GM18951 (cell line): ENCODE data around the gene FXYD7.

ENCODE experiments used
- POLR2A ChIP-seq: IDR thresholded peaks from 4 replicates; pipeline ENCODE4 v1.6.1; 2011; ENCODE audit warnings: mild to moderate bottlenecking; ENCODE audit not compliant: insufficient read length, insufficient read depth; ENCODE audit errors: extremely low read depth
- in situ Hi-C: fragments of 300-500 bp; cut with MboI; formaldehyde crosslinking; loops from one replicate; pipeline ENCODE4 v1.12.0; 2022; ENCODE audit warnings: low sequenced_read_pairs, mixed read lengths, inconsistent platforms; ENCODE audit not compliant: unreplicated experiment

Gene FXYD7

DNA sequence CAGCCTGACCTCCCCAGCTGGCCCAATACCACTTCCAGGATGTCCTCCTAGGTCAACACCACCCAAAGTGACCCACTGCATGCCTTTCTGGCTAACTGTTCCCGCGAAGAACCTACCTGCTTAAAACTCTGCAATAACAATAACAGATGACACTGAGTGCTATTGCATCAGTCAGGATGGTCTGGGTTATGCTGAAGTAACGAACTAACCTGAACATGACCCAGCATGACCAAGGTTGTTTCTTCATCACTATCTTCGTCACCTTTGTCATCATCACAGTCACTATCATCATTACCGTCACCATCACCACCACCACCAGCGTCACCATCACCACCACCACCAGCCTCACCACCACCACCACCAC is 38.0 kb upstream of the FXYD7 start:
- no peak for TF ChIP-seq POLR2A
- in situ Hi-C loops, result no loop called here

DNA sequence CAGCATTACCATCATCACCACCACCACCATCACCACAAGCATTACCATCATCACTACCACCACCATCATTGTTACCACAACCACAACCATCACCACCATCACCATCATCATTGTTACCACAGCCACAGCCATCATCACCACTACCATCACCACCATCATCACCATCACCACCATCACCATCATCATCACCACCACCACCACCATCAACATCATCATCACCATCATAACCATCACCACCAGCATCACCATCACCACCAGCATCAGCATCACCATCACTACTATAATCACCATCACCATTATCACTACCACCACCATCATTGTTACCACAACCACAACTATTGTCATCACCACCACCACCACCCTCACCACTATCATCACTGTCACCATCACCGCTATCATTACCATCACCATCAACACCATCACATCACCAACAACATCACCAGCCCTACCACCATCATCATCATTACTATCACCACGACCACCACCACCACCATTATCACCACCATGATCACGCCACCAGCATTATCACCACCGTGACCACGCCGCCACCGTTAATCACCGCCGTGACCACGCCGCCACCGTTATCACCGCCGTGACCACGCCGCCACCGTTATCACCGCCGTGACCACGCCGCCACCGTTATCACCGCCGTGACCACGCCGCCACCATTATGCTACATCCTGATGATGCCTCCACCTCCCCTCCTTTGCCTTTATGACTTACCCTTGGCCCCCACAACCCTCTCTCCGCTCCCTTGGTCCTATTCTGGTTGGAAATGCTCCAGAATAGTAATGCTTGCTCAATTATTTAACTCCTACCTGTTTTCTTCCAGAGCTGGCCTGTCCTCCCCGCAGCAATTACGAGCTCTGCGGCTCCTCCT is 37.4 kb upstream of the FXYD7 start:
- no peak for TF ChIP-seq POLR2A
- in situ Hi-C loops, result no loop called here

DNA sequence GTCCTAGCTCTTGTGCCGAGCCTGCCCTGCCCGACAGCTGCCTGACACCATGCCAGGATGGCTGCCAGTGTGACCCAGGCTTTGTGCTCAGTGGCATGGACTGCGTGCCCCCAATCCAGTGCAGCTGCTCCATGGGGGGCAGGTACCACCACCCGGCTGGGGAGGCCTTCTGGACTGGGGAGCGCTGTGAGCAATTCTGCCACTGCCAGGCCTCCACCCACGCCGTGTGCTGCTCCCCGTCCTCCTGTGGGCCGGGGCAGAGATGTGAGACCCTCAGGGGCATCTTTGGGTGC is 36.8 kb upstream of the FXYD7 start:
- in situ Hi-C loops, result no loop called here
- TF ChIP-seq POLR2A, result no peak

DNA sequence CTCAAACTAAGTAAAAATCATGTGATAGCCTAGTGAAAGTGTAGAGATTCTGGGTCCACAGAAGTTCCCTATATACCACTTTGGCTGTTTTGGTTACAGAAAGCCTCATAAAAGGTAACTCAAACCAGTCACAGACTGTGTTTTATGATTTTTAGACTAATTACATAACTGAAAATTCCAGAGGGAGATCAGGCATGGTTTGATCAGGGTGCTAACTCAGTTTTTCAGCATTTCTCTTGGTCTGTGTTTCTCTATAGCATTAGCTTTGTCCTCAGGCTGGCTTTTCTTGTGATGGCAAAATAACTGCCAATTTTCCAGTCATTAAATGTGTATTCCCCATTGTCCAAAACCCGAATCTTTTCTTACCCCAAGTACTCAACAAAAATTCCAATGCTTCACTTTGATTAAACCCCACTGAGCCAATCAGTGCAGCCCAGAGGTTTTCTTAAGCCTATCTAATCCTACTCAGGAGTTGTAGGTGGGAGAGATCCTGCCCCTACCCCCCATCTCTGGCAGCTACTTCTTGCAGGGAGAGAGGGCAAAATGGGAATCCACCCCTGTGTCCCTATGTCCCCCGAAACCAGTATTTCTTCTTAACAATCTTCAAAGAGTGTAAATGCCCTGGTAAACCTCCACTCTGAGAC is 36.0 kb upstream of the FXYD7 start:
- in situ Hi-C loops, result no loop called here

DNA sequence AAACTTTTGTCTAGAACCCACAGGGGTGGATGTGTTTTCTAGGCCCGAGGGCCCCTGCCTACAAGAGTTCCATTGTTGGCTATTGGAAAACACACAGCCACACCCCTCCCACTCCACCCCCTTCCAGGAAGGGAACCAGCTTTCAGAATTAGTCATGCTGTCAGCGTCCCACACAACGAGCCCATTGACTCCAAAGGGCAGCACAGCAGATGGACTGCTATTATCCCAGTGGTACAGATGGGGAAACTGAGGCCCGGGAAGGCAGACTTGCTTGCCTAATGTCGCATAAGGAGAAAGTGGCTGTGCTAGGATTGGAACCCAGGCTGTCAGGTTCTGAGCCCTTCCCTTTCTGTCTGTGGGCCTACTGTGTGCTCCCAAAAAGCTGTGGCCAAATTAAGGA is 35.5 kb upstream of the FXYD7 start:
- in situ Hi-C loops, result no loop called here
- no peak for TF ChIP-seq POLR2A

More for the DNA sequence above, 36.0 kb upstream of the FXYD7 start:
- no peak for TF ChIP-seq POLR2A

DNA sequence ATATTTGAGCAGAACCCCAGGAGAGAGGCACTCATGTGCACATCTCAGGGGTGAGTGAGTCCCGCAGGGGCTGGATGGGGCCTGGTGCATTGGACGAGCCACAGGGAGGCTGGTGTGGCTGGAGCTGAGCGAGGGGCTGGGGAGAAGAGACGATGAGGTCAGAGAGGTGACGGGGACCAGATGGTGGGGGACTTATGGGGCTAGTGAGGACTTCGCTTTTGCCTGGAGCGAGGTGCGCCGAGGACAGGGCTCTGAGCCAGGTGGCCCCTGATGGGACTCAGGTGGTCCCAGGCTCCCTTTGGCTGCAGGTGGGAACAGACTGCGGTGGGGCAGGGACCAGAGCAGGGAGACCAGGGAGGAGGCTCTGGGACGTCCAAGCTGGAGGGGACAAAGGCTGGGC is 34.3 kb upstream of the FXYD7 start:
- TF ChIP-seq POLR2A, result no peak
- in situ Hi-C loops, result no loop called here

DNA sequence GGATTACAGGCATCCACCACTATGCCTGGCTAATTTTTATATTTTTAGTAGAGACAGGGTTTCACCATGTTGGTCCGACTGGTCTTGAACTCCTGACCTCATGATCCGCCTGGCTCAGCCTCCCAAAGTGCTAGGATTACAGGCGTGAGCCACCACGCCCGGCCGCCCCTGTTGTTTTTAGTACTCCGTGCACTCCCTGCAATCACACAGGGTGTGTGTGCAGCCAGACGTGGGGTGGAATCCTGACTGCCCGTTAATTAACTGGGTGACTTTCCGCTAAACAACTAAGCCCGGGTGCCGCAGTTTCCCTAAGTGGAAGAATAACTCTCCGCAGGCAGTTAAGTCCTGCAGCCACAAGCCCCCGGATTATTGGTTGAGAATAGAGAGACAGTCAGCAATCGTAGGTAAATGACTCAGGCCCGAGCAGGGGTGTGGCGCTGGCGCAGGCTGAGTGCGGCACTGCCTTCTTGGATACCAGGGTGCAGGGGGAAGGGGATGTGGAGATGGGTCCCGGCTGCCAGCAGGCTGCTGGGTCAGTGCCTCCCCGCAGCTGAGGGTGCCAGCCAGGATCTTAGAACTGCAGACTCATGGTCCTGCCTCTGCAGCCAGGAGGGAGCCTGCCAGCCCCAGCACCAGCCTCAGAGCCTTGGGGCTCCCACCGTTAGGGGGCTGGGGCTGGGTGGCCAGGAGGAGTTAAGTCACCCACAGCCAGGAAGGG is 33.5 kb upstream of the FXYD7 start:
- TF ChIP-seq POLR2A, result no peak
- in situ Hi-C loops, result no loop called here

DNA sequence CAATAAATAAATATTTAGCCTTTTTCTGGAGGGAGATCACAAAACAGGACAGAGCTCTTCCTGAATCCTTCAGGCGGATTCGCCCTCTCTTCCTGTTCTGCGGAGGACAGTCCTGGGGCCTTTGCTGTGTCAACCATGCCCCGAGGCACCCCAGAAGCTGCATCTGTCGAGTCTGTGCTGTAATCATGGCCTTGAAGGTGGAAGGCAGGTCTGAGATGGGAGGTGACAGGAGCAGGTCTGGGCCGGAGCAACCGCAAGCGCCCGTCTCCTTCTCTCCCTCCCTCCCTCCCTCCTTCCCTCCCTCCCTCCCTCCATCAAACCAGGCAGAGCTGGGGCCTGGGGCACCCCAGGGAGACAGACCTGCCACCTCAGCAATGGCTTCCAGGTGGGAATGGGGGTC is 32.1 kb upstream of the FXYD7 start:
- in situ Hi-C loops, result no loop called here

DNA sequence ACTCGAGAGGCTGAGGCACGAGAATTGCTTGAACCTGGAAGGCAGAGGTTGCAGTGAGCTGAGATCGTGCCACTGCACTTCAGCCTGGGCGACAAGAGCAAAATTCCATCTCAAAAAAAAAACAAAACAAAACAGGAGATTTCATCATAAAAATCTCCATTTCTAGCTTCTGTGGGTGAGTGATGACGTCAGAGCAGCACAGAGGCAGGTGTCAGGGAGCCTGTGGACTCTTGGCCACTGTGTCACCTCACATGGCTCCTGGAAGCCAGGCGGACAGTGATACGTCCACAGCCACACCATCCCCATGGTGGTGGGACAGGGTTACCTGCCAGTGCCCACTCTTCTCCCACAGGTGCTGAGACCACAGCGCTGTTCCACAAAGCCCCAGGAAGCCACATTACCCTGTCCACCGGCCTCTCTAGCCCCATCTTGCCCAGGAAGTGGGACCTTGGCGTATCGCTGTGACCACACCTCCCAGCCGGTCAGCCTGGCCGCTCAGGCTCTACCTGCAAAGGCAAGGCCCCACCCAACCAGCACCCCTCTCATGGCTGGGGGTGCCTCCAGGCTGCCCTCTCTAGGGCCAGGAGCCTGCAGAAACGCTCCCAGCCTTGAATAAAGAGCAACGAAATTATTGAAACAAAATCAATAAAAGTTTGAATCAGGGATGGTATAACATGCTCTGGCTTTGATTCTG is 29.9 kb upstream of the FXYD7 start:
- no peak for TF ChIP-seq POLR2A
- in situ Hi-C loops, result no loop called here

More for the DNA sequence above, 32.1 kb upstream of the FXYD7 start:
- TF ChIP-seq POLR2A, result no peak

DNA sequence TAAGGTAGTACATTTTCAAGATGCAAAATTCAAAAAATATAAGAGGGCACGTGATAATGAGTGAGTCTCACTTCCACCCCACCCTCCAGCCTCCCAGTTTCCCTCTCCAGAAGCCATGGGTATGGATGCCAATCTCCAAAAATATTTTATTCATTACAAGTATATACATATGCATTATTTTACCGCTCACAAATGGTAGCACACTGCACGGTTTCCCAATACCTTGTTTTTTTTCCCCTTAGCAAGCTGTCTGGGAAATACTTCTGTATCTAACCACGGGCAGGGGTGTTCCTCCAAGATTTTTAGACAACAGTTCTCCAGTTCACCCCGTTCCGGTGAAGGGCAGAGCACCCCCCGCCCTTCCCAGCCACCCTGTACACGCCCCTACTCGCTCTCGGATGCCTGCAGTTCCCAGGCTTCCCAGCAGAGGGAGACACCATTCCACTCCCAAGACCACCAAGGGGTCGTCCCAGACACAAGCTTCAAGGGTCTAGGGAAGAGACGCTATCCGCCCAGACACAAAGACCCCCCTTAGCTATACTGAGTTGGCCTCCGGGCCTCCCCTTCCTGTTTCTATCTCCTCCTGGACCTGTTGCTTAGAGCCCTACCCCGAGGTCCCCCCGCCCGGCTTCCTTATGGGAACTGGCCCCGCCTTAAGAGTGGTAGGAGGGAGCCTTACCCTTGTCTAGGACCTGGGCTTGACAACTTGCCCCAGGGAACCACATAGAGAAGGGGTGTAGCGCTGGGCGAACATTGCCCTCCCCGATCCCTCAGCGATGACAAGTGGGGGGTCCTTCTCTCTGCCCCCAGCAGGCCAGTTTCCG is 28.5 kb upstream of the FXYD7 start:
- no peak for TF ChIP-seq POLR2A
- in situ Hi-C loops, result no loop called here

DNA sequence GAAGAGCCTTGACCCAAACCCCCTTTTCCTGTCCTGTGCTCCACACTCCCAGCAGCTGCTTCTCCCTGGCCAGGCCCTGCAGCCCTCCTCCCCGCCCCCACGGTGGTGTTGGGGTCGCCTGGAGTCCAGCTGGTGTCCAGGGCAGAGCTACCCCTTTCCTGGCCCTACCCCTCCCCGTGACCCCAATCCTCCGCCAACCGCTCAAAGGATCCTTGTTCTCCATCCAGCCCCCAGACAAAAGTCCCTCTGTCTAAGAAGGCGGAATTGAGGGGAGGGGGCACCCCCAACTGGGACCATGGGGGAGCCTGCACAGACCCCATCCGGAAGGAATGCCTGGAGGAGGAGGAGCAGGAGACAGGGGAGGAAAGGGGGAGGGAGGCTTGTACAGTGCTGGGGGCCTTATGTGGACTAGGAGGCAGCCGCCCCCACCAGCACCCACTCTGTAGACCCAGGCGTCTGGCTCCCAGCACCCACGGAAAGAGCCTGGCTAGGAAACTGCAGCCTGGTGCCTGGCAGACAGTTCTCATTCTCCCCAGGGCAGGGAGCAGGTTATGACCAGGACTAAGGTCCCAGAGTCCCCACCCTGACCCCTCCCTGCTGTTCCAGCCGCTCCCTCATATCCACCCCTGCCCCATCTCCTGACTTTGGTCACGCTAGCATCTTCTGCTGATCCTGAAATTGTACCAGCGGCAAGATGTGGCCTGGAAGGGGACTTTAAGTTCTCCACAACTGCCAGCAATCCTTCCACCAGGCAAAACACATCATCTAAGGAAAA is 27.7 kb upstream of the FXYD7 start, which contains the start of gene FXYD3:
Gene FXYD3 (plus strand): TSS at position 647 of the 775 bp plus-strand sequence. CDS start 3,554 bp downstream, outside the sequence.
- in situ Hi-C loops, result no loop called here

More for the DNA sequence above, 27.7 kb upstream of the FXYD7 start, which contains the start of gene FXYD3:
- no peak for TF ChIP-seq POLR2A
